Keratinocyte (primary cell): ENCODE data around the gene FTSJ1.

Experiments
- CTCF ChIP-seq, 3 experiments: IDR thresholded peaks in 1 of 3; conservative IDR thresholded peaks in 1 of 3; optimal IDR thresholded peaks in 1 of 3; 2 replicates in 2 of 3; 3 replicates in 1 of 3; pipeline versions ENCODE3 to v1.5.1; 2011; ENCODE audit warnings: low read length in 3 of 3, mild to moderate bottlenecking in 3 of 3, moderate library complexity in 2 of 3, control low read depth in 1 of 3, inconsistent platforms in 1 of 3; ENCODE audit not compliant: insufficient read depth in 2 of 3; ENCODE audit errors: extremely low read depth in 1 of 3
- EZH2 ChIP-seq: IDR thresholded peaks from one replicate; pipeline ENCODE4 v1.6.1; 2012; ENCODE audit warnings: inconsistent platforms, mild to moderate bottlenecking, low read length, moderate library complexity

- TF ChIP-seq CTCF (optimal IDR thresholded peaks at IDR 0.05 in 1 of 3, IDR thresholded peaks at IDR 0.05 in 1 of 3, conservative IDR thresholded peaks at IDR 0.05 in 1 of 3; ENCODE audit: extremely low read depth in 1 of 3, insufficient read depth in 2 of 3, low read length in 3 of 3): no peak
- TF ChIP-seq EZH2: no peak
Measured at GRCh38 chrX:48493890-48494364, 17.9 kb downstream of the FTSJ1 start.
